Measurements from ENCODE around the gene KLF9. TPM values are rescaled to one million over a fixed set of nuclear protein-coding genes. Genes with fewer than 3 reads are reported as not detected.
A peak's percentile ranks its signal among the peaks of the same experiment; 100 is the strongest.

KLF9 gene
- polyA plus RNA-seq, 2 donors, result 5.8 to 9.0 TPM

GRCh38 chr9:70399141-70399540 is 15.3 kb downstream of the KLF9 start:
- Histone ChIP-seq H3K4me1 (ENCODE audit: control insufficient read depth in 2 of 2, insufficient read depth in 2 of 2, low read length in 1 of 2) (peaks cover 3 to 6% of the 10 kb centered on the region in 2 donors), H3K27me3 (ENCODE audit: control insufficient read depth in 1 of 2, insufficient read depth in 2 of 2, low read length in 2 of 2) (no peaks in the 10 kb centered on the region), H3K36me3 (ENCODE audit: control insufficient read depth in 2 of 2, insufficient read depth in 2 of 2, low read length in 1 of 2) (peaks cover 0 to 2% of the 10 kb centered on the region in 2 donors), H3K9me3 (ENCODE audit: control insufficient read depth in 2 of 2, insufficient read depth in 1 of 2, low read depth in 1 of 2, low read length in 1 of 2) (no peaks in the 10 kb centered on the region), H3K4me3 (ENCODE audit: low read depth in 1 of 2, low read length in 2 of 2) (no peak overlapping the region), H3K27ac (ENCODE audit: low read depth in 2 of 2, low read length in 1 of 2) (no peak overlapping the region)

- Histone ChIP-seq H3K27me3 (ENCODE audit: control insufficient read depth in 1 of 2, insufficient read depth in 2 of 2, low read length in 2 of 2) (no peaks in the 10 kb centered on the region), H3K9me3 (ENCODE audit: control insufficient read depth in 2 of 2, insufficient read depth in 1 of 2, low read depth in 1 of 2, low read length in 1 of 2) (no peaks in the 10 kb centered on the region), H3K4me1 (ENCODE audit: control insufficient read depth in 2 of 2, insufficient read depth in 2 of 2, low read length in 1 of 2) (peaks cover 5 to 7% of the 10 kb centered on the region in 2 donors), H3K4me3 (ENCODE audit: low read depth in 1 of 2, low read length in 2 of 2) (no peak overlapping the region), H3K27ac (ENCODE audit: low read depth in 2 of 2, low read length in 1 of 2) (no peak overlapping the region), H3K36me3 (ENCODE audit: control insufficient read depth in 2 of 2, insufficient read depth in 2 of 2, low read length in 1 of 2) (peaks cover 0 to 2% of the 10 kb centered on the region in 2 donors)
- WGBS, 2 donors, result 31 to 46% methylated on average over 4 of the region's 4 CpGs
These were observed 16.3 kb downstream of the KLF9 start for GRCh38 chr9:70398145-70398556.

GRCh38 chr9:70395652-70396051 is 18.8 kb downstream of the KLF9 start:
- H3K4me3 ChIP-seq (ENCODE audit: low read depth in 1 of 2, low read length in 2 of 2), result no peak overlapping the region
- H3K9me3 ChIP-seq (ENCODE audit: control insufficient read depth in 2 of 2, insufficient read depth in 1 of 2, low read depth in 1 of 2, low read length in 1 of 2), result no peaks in the 10 kb centered on the region
- no peak overlapping the region for H3K27ac ChIP-seq (ENCODE audit: low read depth in 2 of 2, low read length in 1 of 2)
- WGBS, 2 donors, result 81 to 85% methylated on average over 6 of the region's 6 CpGs
- peaks cover 0 to under 1% of the 10 kb centered on the region in 2 donors for H3K36me3 ChIP-seq (ENCODE audit: control insufficient read depth in 2 of 2, insufficient read depth in 2 of 2, low read length in 1 of 2)
- H3K4me1 ChIP-seq (ENCODE audit: control insufficient read depth in 2 of 2, insufficient read depth in 2 of 2, low read length in 1 of 2), result peaks cover 6 to 10% of the 10 kb centered on the region in 2 donors
- H3K27me3 ChIP-seq (ENCODE audit: control insufficient read depth in 1 of 2, insufficient read depth in 2 of 2, low read length in 2 of 2), result no peaks in the 10 kb centered on the region

- no peaks in the 10 kb centered on the region for H3K36me3 ChIP-seq (ENCODE audit: control insufficient read depth in 2 of 2, insufficient read depth in 2 of 2, low read length in 1 of 2)
- 79 to 81% methylated on average over 3 of the region's 3 CpGs for WGBS, 2 donors
- H3K9me3 ChIP-seq (ENCODE audit: control insufficient read depth in 2 of 2, insufficient read depth in 1 of 2, low read depth in 1 of 2, low read length in 1 of 2), result no peaks in the 10 kb centered on the region
- H3K4me1 ChIP-seq (ENCODE audit: control insufficient read depth in 2 of 2, insufficient read depth in 2 of 2, low read length in 1 of 2), result peaks cover 8 to 9% of the 10 kb centered on the region in 2 donors
- H3K27ac ChIP-seq (ENCODE audit: low read depth in 2 of 2, low read length in 1 of 2), result peak overlapping the region; percentile 6 to 15
- no peaks in the 10 kb centered on the region for H3K27me3 ChIP-seq (ENCODE audit: control insufficient read depth in 1 of 2, insufficient read depth in 2 of 2, low read length in 2 of 2)
- no peak overlapping the region for H3K4me3 ChIP-seq (ENCODE audit: low read depth in 1 of 2, low read length in 2 of 2)
These were observed 21.6 kb downstream of the KLF9 start for GRCh38 chr9:70392850-70393249.

GRCh38 chr9:70392189-70392588 is 22.3 kb downstream of the KLF9 start:
- H3K9me3 ChIP-seq (ENCODE audit: control insufficient read depth in 2 of 2, insufficient read depth in 1 of 2, low read depth in 1 of 2, low read length in 1 of 2), result no peaks in the 10 kb centered on the region
- H3K27ac ChIP-seq (ENCODE audit: low read depth in 2 of 2, low read length in 1 of 2), result no peak overlapping the region
- H3K4me3 ChIP-seq (ENCODE audit: low read depth in 1 of 2, low read length in 2 of 2), result no peak overlapping the region
- 74 to 77% methylated on average over 2 of the region's 2 CpGs for WGBS, 2 donors
- peaks cover 0 to 3% of the 10 kb centered on the region in 2 donors for H3K36me3 ChIP-seq (ENCODE audit: control insufficient read depth in 2 of 2, insufficient read depth in 2 of 2, low read length in 1 of 2)
- no peaks in the 10 kb centered on the region for H3K27me3 ChIP-seq (ENCODE audit: control insufficient read depth in 1 of 2, insufficient read depth in 2 of 2, low read length in 2 of 2)
- H3K4me1 ChIP-seq (ENCODE audit: control insufficient read depth in 2 of 2, insufficient read depth in 2 of 2, low read length in 1 of 2), result peaks cover 8 to 9% of the 10 kb centered on the region in 2 donors

GRCh38 chr9:70390933-70391341 is 23.5 kb downstream of the KLF9 start:
- peaks cover 0 to 3% of the 10 kb centered on the region in 2 donors for H3K36me3 ChIP-seq (ENCODE audit: control insufficient read depth in 2 of 2, insufficient read depth in 2 of 2, low read length in 1 of 2)
- H3K4me3 ChIP-seq (ENCODE audit: low read depth in 1 of 2, low read length in 2 of 2), result no peak overlapping the region
- no peaks in the 10 kb centered on the region for H3K9me3 ChIP-seq (ENCODE audit: control insufficient read depth in 2 of 2, insufficient read depth in 1 of 2, low read depth in 1 of 2, low read length in 1 of 2)
- 75 to 80% methylated on average over 2 of the region's 2 CpGs for WGBS, 2 donors
- H3K27me3 ChIP-seq (ENCODE audit: control insufficient read depth in 1 of 2, insufficient read depth in 2 of 2, low read length in 2 of 2), result no peaks in the 10 kb centered on the region
- no peak overlapping the region for H3K27ac ChIP-seq (ENCODE audit: low read depth in 2 of 2, low read length in 1 of 2)
- peaks cover 8 to 9% of the 10 kb centered on the region in 2 donors for H3K4me1 ChIP-seq (ENCODE audit: control insufficient read depth in 2 of 2, insufficient read depth in 2 of 2, low read length in 1 of 2)

GRCh38 chr9:70389621-70390266 is 24.7 kb downstream of the KLF9 start:
- peaks cover 8 to 9% of the 10 kb centered on the region in 2 donors for H3K4me1 ChIP-seq (ENCODE audit: control insufficient read depth in 2 of 2, insufficient read depth in 2 of 2, low read length in 1 of 2)
- no peaks in the 10 kb centered on the region for H3K9me3 ChIP-seq (ENCODE audit: control insufficient read depth in 2 of 2, insufficient read depth in 1 of 2, low read depth in 1 of 2, low read length in 1 of 2)
- 57 to 59% methylated on average over 10 of the region's 10 CpGs for WGBS, 2 donors
- peaks cover 0 to 3% of the 10 kb centered on the region in 2 donors for H3K36me3 ChIP-seq (ENCODE audit: control insufficient read depth in 2 of 2, insufficient read depth in 2 of 2, low read length in 1 of 2)
- H3K27ac ChIP-seq (ENCODE audit: low read depth in 2 of 2, low read length in 1 of 2), result no peak overlapping the region
- no peaks in the 10 kb centered on the region for H3K27me3 ChIP-seq (ENCODE audit: control insufficient read depth in 1 of 2, insufficient read depth in 2 of 2, low read length in 2 of 2)
- no peak overlapping the region for H3K4me3 ChIP-seq (ENCODE audit: low read depth in 1 of 2, low read length in 2 of 2)

DNA sequence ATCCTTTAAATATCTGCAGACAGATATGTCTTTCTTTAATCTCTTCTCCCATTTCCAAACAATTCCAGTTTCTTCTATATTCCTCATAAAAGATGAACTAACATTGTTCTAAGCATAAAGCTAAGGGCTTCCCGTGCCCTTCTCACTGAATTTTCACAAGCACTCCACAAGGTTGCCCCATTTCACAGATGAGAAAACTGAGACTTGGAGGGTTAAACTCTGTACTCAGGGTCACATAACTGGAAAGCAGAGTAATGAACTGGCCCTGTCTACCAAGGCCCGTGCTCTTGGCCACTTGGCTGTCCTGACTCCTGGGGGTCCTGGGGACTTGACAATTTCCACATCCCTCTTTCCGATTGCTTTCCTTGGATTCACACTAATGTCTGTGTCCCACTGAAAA is 25.3 kb downstream of the KLF9 start:
- Histone ChIP-seq H3K27ac (ENCODE audit: low read depth in 2 of 2, low read length in 1 of 2) (no peak overlapping the region), H3K4me3 (ENCODE audit: low read depth in 1 of 2, low read length in 2 of 2) (no peak overlapping the region), H3K4me1 (ENCODE audit: control insufficient read depth in 2 of 2, insufficient read depth in 2 of 2, low read length in 1 of 2) (peaks cover 8 to 9% of the 10 kb centered on the region in 2 donors), H3K27me3 (ENCODE audit: control insufficient read depth in 1 of 2, insufficient read depth in 2 of 2, low read length in 2 of 2) (no peaks in the 10 kb centered on the region), H3K36me3 (ENCODE audit: control insufficient read depth in 2 of 2, insufficient read depth in 2 of 2, low read length in 1 of 2) (peaks cover 0 to 3% of the 10 kb centered on the region in 2 donors), H3K9me3 (ENCODE audit: control insufficient read depth in 2 of 2, insufficient read depth in 1 of 2, low read depth in 1 of 2, low read length in 1 of 2) (no peaks in the 10 kb centered on the region)
- WGBS, 2 donors, result 76 to 81% methylated on average over 3 of the region's 3 CpGs

GRCh38 chr9:70387663-70388062 is 26.8 kb downstream of the KLF9 start:
- Histone ChIP-seq H3K4me3 (ENCODE audit: low read depth in 1 of 2, low read length in 2 of 2) (no peak overlapping the region), H3K27ac (ENCODE audit: low read depth in 2 of 2, low read length in 1 of 2) (no peak overlapping the region), H3K4me1 (ENCODE audit: control insufficient read depth in 2 of 2, insufficient read depth in 2 of 2, low read length in 1 of 2) (peaks cover 2 to 5% of the 10 kb centered on the region in 2 donors), H3K9me3 (ENCODE audit: control insufficient read depth in 2 of 2, insufficient read depth in 1 of 2, low read depth in 1 of 2, low read length in 1 of 2) (no peaks in the 10 kb centered on the region), H3K27me3 (ENCODE audit: control insufficient read depth in 1 of 2, insufficient read depth in 2 of 2, low read length in 2 of 2) (no peaks in the 10 kb centered on the region), H3K36me3 (ENCODE audit: control insufficient read depth in 2 of 2, insufficient read depth in 2 of 2, low read length in 1 of 2) (peaks cover 0 to 3% of the 10 kb centered on the region in 2 donors)
- 93% methylated on average over 23 of the region's 23 CpGs for WGBS, 2 donors

- peaks cover 2 to 5% of the 10 kb centered on the region in 2 donors for H3K4me1 ChIP-seq (ENCODE audit: control insufficient read depth in 2 of 2, insufficient read depth in 2 of 2, low read length in 1 of 2)
- no peaks in the 10 kb centered on the region for H3K9me3 ChIP-seq (ENCODE audit: control insufficient read depth in 2 of 2, insufficient read depth in 1 of 2, low read depth in 1 of 2, low read length in 1 of 2)
- no peaks in the 10 kb centered on the region for H3K27me3 ChIP-seq (ENCODE audit: control insufficient read depth in 1 of 2, insufficient read depth in 2 of 2, low read length in 2 of 2)
- H3K4me3 ChIP-seq (ENCODE audit: low read depth in 1 of 2, low read length in 2 of 2), result no peak overlapping the region
- H3K36me3 ChIP-seq (ENCODE audit: control insufficient read depth in 2 of 2, insufficient read depth in 2 of 2, low read length in 1 of 2), result peaks cover 3% of the 10 kb centered on the region in 2 donors
- WGBS, 2 donors, result 64 to 70% methylated on average over 3 of the region's 3 CpGs
- H3K27ac ChIP-seq (ENCODE audit: low read depth in 2 of 2, low read length in 1 of 2), result no peak overlapping the region
These were observed 29.0 kb downstream of the KLF9 start for GRCh38 chr9:70385426-70385825.
